Body of pancreas (tissue), 4 donors: ENCODE measurements around the gene ELF2.

Experiments
- POLR2A ChIP-seq, 3 donors: fragments of 450-650 bp; IDR thresholded peaks; one replicate each; pipeline ENCODE4 v1.6.1; 2016; ENCODE audit warnings: antibody characterized with exemption in 3 of 3, mild to moderate bottlenecking in 2 of 3
- TF ChIP-seq, protein P1 (sequence below), 7 experiments: fragments of 450-650 bp in 4 of 7; fragments of 200-600 bp in 3 of 7; sonication (generic) in 3 of 7; IDR thresholded peaks; one replicate each; pipeline ENCODE4 v1.5.1; 2016 to 2019; ENCODE audit warnings: antibody characterized with exemption in 7 of 7

DNA sequence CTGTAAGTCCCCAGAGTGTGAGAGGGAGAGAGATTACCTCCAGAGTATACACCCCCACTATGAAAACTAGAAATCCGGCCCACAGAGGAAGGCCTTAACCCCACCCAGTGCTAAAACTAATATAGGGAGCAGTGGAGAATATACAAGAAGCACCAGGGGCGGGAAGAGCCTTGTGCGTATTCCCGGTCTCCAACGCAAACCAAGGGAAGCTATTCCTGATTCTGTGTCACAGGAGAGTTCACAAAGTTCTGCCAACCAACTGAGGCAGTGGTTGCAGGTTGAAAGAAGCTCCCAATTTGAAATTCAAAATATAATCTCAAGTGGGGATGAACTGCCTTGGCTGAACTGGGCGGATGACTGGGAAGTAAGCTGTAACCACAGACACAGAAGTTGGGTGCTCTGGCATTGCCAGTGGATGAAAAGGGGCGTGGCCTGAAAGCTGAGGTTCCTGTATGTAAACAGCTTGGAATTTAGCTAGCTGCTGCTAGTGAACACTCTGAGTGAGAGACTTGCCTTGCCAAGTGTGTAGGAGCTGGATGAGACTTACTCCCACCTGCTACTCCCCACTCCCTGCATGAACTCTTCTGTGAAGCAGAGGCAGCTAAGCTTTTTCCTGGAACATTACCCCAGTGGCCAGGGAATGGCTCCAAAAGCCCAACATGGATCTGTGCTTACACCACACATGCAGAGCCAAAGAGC, 32.7 kb downstream of the ELF2 start:
- TF ChIP-seq POLR2A (IDR thresholded peaks at IDR 0.05), result no peak
- TF ChIP-seq, protein P1, sequence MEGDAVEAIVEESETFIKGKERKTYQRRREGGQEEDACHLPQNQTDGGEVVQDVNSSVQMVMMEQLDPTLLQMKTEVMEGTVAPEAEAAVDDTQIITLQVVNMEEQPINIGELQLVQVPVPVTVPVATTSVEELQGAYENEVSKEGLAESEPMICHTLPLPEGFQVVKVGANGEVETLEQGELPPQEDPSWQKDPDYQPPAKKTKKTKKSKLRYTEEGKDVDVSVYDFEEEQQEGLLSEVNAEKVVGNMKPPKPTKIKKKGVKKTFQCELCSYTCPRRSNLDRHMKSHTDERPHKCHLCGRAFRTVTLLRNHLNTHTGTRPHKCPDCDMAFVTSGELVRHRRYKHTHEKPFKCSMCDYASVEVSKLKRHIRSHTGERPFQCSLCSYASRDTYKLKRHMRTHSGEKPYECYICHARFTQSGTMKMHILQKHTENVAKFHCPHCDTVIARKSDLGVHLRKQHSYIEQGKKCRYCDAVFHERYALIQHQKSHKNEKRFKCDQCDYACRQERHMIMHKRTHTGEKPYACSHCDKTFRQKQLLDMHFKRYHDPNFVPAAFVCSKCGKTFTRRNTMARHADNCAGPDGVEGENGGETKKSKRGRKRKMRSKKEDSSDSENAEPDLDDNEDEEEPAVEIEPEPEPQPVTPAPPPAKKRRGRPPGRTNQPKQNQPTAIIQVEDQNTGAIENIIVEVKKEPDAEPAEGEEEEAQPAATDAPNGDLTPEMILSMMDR (IDR thresholded peaks at IDR 0.05), result no peak
